Inflammatory macrophage treated with lipopolysaccharide for 1 hour (primary cell): ENCODE results near the gene DGCR8.

Experiments
- DNase-seq, 2 donors: peaks; one replicate each; pipeline ENCODE4 v3.0.0-alpha.2; 2020 to 2022

DGCR8 gene

DNA sequence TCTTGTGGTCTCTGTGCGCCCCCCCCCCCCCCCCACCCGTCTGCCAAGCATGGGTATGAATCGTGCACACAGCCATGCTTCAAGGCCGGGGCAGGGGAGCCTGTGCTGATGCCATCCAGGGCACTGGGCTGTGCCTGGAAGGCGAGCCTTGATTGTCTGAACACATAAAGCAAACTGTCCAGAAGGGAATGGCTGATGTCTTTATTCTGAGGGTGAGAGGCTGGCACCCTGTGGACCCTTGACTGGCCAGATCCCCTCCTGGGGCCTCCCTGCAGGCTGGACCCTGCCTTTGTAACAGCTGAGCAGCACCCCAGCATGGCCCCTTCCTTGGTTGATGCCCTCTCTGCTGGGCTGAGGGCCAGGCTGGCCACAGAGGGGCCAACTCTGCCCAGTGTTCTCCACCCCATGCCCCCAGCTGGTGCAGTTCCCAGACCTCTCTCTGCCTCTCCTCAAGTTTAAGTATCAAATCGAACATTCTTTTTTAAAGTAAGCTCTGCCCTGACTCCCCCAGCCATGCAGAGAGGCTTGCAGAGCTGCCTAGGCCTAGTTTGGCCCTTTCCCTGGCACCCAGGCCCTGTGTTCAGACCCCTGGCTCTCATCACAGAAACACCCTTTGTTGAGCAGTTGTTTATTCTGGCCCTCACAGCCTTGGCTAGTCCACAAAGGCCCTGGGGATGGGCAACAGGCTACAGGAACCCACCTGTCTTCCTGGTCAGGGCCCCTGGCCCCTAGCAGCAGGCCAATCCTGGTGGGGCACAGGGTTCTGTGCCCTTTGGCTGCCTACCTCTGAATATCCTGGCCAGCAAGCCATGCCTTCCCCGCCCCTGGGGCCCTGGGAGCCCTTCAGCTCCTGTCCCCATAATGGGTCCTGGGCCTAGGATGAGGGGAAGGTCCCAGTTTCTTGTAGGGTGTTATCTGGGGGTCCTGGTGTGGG is 31.9 kb downstream of the DGCR8 start:
- no peak for DNase-seq

DNA sequence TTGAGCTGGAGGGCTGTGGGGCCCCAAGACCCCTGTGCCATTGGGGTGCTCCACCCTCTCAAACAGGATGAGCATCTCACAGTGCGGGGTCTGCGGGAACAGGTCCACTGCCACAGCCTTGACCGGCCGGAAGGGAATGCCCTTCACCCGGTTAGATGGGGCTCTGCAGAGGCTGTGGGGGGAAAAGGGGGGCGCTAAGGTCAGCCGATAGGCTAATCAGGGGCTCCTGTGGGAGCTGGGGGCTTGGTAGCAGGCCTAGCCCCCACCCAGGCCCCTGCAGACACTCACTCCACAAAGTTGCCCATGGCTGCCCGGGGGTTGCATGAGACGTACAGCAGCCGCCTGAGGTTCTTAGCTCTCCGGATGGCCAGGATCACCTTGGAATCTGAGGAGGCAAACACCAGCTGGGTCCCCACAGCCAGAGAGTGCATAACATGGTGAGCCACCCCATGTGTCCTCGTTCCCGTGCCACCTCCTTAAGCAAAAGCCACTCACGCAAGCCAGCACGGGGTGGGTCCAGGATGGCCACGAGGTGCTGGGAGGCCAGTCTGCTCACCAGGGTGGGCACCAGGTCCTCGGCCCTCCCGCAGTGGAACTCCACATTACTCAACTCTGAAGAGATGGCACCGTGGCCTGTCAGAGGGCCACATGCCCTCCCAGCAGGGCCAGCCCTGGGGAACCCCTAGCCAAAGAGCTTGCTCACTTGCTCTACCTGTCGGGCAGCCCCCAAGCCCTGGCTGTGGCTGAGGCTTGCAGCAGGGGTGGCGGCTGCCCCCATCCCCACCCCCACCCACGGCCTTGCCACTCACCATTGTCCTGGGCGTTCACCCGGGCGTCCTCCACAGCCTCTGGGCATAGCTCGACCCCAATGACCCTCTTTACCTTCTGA is 32.8 kb downstream of the DGCR8 start:
- DNase-seq = no peak

DNA sequence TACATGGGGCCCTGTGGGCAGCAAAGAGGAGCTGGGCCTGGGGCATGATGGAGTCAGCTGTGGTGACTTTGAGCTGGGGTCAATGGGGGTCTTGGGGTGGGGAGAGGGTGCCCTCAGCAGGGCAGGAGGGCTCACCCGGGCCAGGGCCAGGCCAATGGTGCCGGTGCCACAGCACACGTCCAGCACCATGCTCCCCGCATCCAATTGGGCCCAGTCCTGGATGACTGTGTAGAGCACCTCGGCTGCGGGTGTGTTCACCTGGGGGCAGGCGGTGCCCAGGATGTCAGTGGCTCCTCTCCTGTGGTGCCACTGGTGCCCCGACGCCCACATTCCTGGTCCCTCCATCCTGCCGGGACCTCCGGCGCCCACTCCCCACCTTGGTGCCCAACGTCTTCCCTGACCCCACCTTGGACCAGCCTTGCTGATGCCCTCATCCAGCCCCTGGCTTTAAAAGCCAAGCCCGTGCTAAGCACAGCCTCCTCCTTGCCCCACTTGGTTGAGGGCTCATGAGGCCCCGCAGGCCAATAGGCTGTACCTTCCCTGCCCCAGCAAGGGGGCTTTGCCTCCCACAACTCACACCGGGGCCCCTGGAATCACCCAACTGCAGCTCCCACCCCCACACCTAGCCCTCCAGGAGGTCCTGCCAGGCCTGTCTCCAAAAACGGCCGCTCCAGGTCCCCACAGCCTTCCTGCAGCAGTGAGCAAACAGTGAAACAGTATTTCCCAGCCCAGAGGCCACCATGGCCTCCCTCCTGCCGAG is 33.7 kb downstream of the DGCR8 start:
- no peak for DNase-seq

DNA sequence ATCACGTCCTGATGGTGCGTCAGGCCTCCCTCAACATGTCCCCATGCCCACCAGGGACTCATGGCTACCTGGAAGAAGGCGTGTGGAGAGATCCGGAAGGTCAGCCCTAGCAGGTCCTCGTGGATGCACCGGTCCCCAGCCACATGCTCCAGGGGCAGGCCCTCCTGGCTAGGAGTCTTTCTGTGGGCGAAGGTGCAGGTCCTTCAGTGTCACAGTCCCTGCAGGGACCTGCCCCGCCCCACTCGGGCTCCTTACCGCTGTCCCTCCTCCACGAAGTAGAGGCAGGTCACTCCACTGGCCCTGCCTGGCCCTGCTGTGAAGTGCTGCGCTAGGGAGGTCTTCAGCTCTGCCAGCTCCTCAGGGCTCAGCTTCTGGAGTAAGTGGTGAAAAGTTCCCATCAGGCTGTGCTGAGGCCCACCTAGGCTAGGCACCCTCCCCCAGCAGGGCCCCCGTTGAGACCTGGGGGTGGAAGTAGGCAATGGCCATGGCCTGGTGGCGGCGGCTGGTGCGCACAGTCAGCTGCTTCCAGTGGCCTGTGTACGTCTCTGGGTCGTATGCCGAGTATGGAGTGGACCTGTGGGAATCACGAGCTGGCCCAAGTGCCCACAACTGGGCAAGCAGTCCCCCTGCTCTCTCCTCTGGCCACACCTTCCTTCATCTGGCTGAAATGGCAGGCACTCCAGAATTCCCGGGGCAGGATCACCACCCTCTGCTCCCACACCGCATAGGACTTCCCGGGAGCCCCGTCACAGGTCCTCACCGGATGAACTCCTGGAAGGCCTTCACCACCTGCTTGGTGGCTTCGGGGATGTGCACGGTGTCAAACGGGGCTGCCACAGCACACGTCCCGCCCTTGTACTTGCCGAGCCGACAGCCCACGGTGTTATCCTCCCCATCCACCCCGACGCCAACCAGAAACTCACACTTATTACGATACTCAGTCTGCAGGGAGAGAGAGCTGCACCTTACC is 34.8 kb downstream of the DGCR8 start:
- no peak for DNase-seq

DNA sequence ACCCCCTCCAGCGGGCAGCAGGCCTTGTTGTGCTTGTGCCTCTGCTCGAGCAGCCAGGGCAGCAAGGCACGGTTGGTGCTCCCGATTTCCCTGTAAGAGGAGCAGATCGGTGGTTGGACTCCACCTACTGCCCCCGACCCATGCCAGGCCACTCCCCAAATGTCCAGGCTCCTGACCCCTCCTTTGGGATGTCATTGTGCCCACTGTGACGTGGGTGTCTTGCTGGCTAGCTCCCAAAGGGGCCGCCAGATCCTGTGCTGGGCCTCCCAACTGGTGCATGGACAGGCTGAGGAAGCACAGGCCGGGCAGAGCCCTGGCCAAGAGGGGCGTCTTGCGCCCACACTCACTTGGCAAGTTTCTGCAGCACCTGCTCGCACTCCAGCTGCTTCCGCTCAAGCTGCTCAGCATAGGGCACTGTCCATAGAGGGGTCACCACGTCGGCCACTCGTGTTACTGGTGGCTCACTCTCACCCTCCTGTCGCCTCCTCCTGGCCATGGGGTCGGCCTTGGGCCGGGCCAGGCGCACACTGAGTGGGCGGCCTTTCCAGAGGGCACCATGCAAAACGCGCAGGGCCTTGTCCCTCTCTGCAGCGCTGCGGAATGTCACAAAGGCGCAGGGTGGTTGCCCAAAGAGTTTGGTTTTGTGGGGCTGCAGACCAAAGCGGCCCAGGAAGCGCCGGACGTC is 35.8 kb downstream of the DGCR8 start, which contains the start of gene RANBP1:
Gene RANBP1, plus strand, starts transcription at position 414 of the 685 bp plus-strand sequence. Its CDS starts 81 bp downstream, at position 495.
- DNase-seq = no peak

DNA sequence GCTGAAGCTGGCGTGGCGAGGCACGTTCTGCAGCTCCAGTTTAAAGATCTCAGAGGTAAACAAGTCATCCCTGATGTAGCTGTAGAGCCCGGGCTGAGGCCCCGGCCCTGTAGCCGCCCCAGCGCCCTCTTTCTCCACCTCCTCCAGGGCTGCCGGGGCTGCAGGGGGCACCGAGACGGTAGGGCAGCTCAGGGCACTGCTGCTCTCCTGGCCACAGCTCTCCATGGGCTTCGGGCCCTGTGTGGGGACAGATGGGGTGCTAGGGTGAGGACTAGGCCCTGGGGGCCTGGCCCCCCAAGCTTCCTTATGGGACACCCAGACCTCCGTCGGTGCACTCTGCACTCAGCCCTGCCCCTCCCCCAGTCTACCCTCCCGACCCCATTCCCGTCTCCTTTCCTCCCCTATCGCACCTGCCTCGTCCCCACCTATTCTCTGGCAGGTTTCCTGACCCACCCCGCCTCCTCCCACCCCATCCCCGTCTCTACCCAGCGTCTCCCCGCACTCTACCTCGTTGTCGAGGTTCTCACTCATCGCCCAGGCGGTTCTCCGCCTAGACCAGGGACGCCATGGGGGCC is 36.4 kb downstream of the DGCR8 start:
- DNase-seq = no peak

DNA sequence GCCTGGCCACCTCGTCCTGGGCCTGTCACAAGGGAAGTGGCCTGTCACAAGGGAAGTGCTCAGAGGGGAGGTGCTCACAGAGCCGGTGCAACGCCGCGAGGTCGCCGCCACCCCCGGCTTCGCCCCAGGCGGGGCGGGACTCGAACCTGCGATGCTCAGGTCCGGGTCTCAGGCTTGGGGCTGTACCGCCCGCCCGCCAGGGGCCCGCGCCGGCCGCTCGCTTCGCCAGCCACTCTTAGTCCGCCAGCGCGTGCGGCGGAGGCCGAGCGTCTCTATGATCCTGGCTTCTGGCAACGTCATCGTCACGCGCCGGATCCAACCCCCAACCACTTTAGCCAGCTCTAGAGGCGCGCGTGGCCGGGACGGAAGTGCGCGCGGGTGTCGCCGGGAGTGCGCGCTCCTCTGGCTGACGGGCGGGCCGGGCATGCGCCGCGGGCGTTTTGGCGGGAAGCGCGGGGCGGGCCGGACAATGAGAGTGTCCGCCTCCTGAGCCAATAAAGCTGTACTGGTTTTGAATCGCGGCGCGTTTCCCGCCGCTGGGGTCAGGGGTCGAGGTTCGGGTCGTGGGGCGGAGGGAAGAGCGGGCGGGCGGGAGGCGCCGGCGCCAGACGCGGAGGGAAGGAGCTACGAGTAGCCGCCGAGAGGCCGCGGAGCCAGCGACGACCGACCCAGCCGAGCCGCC is 37.1 kb downstream of the DGCR8 start, which contains the start of gene TRMT2A:
Gene TRMT2A, minus strand, starts transcription at position 276 of the 682 bp plus-strand sequence. CDS start 320 bp downstream, outside the sequence.
- DNase-seq = peak; percentile 95 to 99

DNA sequence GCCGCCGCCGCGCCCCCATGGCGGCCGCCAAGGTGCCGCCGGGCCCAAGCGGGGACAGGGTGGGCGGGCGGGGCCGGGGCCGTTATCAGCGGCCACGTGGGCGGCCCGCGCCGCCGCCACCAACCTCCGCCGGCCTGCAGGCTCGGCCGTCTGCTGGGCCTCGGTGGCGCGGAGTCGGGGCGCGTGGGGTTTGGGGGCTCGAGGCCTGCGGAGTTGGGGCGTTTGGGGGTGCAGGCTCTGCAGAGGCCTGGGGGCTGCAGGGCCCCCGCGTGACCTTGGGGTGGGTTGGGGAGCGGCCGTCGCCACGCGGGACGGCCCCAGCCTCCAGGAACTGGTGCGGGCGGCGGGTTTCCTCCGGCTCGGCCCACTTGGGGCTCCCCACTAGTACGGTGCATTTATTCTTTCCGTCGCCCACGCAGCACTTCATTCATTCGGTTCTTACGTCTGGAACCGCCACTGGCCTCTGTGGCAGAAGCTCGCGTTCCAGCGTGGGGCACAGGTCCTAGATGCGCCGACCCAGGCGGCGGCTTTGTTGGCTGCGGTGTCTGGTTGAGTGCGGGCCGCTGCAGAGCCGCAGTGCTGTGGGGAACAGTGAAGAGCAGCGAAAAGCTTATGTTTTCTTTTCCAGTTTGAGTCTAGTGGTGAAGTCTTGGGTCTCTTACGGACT is 37.7 kb downstream of the DGCR8 start:
- DNase-seq = peak; percentile 66 to 74

DNA sequence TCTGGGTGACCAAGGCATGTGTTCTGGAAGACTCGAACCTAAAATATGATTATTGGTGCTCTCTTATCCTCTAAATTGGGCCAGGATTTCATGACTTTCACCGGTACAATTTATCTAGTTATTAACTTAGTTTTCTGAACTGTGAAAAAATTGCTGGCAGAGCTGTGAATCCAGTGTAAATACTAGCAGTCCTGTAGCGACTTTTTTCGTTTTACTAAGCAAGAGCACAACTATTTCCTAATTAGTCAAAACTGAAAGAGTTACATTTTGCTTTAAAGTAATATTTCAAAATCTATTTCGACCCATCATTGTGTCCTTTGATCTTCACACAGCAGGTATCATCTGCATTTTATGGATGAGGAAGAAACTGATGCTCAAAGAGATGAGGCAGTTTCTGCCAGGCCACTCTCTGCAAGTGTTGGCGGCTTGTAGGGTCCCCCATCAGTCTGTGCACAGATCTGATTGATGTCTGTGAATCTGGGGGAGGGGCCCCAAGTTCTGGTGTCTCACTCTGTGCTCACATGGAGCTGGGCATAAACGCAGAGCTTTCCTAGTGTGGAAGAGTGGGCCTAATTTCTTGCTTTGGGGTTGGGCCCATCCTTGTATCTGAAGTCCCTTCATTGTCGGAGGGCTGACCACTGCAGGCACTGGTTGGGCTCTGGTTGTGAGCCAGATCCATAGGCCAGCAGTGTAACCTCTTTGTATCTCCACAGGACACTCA is 38.4 kb downstream of the DGCR8 start:
- DNase-seq = no peak

DNA sequence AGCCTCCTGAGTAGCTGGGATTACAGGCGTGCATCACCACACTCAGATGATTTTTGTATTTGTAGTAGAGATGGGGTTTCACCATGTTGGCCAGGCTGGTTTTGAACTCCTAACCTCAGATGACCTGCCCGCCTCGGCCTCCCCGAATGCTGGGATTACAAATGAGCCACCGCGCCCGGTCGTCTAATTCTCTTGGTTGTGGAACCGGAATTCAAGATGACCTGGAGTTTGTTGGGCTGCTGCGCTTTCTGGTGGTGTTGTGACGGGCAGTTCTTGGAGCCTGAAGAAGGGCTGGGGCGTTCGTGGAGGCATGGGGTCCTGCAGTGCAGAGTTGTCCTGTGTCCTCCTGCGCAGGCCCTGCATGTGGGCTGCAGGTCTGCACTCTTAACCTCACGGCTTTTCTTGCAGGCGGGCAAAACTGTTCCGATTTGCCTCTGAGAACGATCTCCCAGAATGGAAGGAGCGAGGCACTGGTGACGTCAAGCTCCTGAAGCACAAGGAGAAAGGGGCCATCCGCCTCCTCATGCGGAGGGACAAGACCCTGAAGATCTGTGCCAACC is 41.9 kb downstream of the DGCR8 start:
- no peak for DNase-seq

DNA sequence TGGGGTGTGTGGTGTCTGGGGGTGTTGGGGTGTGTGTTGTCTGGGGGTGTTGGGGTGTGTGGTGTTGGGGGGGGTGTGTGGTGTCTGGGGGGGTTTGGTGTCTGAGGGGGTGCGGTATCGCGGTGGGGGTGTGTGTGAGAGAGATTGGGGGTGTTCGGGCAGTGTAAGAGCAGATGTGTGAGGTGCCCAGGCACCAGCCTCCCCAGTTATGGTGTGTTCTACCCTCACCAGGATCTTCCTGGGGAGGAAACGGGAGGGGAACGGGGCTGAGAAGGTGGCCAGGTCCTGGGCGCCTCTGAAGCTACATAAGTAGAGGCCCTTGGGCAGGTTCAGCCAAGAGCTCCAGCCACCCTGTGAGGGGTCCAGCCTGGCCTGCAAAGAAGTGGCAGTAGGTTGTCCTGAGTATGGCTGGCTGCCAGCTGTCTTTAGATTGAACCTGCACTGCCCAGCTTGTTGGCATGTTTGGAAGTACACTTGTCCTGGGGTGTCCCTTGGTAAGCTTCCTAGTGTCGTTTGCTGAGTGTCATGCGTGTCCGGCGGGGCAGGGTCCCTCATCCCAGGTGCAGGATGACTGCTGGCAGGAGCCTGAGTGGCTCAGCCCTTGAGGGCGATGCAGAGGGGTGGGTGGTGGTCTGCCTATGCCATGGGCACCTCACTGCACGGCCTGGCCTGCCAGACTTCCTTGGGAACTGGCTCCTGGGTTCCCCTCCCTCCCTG is 43.5 kb downstream of the DGCR8 start:
- no peak for DNase-seq

DNA sequence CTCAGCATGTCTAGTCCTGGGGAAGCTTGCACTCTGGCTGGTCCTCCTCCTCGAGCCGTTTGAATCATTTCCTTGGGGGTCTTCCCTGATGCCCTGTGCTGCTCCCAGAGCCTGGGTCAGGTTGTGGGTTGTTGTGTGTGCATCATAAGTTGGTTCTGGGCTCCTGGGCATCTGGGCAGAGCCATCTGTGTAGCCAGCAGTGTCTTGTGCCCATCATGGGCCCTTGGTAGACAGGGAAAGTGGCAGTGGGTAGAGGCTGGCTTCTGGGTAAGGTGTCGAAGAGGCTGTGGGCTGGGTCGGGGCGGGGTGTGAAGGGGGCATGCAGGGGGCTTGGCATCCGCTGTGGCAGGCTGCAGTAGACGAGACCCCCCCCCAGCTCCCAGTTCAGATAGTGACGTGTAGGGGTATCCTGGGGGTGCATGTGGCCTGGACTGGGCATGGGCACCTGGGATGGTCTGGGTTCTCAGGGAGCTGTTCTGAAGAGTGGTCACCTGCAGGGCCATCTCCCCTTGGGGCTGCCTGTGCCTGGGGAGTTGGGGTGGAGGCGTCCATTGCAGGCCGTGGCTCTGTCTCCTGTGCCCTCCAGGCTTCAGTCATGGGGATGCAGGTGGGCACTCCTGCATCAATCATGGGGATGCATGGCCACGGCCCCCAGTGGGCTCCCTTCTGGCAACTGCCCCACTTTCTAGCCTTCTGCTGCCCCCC is 44.2 kb downstream of the DGCR8 start:
- no peak for DNase-seq

DNA sequence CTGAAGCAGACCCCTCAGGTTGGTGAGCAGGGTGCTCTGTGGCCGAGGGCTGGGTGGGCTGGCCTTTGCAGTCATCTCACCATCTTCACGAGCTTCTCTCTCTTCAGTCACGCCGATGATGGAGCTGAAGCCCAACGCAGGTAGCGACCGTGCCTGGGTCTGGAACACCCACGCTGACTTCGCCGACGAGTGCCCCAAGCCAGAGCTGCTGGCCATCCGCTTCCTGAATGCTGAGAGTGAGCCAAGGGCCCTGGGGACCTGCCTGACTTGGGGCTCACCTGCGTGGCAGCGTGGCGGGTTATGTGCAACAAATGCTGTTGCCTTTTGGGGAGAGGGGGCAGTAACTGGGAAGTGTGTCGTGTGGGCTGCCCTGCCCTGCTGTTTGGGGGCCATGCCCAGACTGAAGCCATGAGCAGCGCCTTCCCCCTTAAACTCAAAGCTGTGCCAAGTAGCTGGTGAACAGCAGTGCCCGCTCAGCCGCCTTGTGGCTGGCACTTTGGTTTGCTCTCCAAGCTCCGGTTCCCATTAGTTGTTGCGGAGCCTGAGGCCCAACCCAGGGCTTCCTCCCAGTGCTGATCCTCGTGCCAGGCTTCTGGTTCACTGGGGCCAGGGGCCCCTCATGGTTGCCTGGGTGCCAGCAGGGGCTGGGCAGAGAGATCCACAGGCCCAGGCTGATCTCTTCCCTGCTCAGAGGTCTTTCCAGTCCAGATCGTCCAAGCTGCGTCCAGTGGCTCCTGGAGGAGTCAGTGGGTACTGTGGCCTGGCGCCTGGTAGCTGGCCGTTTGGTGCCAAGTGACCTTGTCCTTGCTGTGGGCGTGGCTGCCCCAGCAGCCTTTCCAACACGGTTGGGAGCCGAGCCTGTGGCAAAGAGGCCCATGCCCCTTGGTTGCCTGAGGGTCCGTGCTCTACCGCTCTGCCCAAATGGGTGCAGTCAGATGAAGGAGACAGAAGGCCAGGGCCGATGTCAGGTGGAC is 45.4 kb downstream of the DGCR8 start:
- no peak for DNase-seq

DNA sequence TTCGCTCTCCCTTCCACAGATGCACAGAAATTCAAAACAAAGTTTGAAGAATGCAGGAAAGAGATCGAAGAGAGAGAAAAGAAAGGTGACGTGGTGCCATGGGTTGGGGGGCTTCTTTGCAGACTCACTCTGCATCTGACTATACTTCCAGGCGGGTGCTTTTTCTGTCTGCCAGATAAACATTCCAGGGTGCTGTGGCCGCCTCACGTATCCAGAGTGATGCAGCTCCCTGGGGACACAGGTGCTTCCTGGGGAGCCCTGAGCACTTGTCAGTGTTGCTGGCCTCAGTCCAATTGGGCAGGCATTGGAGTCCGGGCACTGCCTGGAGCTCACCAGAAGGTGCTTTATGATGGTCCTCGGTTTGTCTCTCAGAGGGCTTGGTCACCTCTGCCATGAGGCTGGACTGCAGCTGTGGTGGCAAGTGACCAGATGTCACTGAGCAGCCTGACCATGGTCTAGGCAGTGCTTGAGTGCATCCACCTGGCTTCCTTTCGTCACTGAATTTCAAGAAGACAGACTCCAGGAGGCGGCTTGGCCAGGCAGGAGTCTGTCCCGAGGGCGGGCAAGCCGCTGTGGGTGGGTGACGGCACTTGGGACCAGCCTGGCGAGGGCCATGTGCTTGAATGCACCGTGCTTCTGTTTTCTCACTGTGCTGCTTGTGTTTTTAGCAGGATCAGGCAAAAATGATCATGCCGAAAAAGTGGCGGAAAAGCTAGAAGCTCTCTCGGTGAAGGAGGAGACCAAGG is 46.4 kb downstream of the DGCR8 start:
- no peak for DNase-seq
